HPDE6-E6E7 (cell line): ENCODE data around the gene ELFN1.
"Not testable (repeated sequence)": the region's sequence is repeated elsewhere in the genome, so short reads cannot be mapped to it uniquely, and the experiment has no call there.

Experiments
- DNase-seq: peaks from one replicate; pipeline ENCODE4 v3.0.0; 2011; ENCODE audit warnings: missing footprints; ENCODE audit errors: extremely low spot score

ELFN1 gene

DNA sequence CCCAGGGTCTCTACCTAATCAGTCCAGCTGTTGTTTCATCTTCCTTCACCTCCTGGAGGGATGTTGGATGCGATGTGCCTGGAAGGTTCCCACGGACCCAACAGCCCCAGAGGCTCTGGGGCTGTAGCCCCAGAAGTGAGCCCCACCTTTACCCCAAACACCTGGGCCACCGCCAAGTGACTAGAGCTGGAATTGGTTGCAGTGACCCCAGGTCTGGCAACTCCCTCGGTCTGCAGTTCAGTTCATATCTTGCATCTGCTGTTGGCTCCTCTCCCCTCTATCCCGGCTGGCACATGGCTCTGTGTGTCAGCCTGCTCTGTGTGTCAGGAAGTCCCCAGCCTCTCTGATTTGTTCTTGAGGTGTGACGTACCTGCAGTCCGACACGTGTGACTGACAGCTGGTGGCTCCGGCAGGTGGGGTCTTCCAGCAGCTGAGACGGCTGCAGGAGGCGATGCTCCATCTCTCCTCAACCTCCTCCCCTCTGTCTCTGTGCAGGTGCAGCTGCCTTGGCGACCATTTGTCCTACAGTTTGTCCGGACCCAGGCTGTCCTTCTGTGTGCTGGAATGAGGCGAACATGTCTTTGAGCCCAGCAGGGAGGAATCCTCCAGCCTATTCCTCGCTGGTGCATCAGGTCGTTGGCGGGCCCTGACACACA, 38.6 kb downstream of the ELFN1 start:
- DNase-seq, result no peak

DNA sequence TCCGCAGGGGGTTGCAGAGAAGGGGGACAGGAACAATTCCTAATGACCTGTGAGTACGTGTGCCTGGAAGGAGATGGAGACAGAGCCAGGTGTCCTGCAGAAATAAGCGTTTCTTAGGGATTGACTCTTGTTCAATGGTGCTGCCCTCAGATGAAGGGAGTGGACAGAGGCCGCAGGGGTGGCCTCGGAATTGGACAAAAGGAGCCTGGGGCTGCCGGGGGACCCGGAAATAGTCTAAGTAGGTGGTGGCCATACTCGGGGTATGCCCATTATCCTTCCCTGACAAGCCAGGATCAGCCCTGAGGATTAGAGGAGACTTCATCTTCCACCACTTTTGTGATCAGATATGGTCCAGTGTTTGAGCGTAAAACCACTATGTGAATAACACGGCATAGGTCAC, 39.2 kb downstream of the ELFN1 start:
- DNase-seq, result no peak

DNA sequence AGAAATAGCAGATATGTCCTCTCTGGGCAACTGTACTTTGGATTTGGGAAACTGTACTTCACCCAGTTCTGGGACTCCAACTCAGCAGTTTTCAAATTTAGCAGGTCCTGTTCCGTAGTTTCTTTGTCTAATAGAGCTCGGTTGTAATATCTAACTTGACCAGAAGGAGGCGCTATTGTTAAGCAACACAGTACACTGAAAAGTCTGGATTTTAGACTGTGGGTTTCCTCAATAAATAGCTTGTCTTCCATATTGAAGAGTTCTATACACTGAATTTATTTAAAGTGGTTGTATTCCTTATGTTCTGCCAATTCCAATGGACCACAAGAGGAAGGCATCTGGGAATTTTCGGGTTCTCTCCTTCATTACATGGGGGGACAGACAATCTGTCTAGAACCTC, 39.8 kb downstream of the ELFN1 start:
- no peak for DNase-seq

DNA sequence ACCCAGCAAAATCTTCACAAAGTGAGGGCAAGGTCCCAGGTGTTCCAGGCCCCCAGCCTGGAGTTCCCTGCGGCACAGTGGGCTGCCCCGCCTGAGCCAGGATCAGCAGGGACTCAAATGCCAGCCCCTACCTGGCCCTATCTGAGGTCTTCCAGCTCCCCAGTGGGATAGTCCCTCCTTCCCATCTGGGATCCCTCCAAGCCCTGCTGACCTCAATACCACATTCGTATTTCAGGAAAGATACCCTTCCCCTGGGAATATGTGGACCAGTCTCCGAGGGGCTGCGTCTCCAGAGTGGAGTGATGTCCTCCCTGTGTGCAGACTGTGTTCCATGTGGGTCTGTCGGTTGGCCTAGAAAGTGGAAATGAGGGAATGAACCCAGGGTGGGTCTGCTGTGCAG, 40.9 kb downstream of the ELFN1 start:
- no peak for DNase-seq

DNA sequence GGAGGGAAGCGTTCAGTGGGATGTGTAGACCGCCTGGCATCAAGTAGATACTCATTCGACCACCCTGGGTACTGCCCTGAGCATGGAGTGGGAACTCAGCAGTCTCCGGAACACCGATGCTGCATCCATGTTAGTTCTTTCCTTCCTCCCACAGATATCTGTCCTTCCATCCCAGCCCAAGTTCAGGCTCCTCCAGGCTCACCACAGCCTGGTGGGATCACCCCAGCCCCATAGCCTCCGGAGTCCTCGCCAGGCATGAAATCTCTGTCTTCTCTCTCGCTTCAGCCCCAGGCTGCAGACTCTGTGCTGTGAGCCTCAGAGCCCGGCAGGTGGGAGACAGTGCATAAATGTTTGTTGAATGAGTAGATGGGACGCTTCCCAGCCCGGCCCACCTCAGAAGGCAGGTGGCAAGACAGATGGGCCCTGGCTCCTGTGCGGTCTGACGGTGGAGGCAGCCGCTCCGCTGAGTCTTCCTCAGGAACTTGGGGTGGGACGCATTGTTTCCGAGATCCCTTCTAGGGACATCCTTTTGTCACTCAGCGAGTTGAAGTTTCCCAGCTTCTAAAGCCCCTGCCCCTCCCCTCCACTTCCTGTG, 42.9 kb downstream of the ELFN1 start:
- no peak for DNase-seq

DNA sequence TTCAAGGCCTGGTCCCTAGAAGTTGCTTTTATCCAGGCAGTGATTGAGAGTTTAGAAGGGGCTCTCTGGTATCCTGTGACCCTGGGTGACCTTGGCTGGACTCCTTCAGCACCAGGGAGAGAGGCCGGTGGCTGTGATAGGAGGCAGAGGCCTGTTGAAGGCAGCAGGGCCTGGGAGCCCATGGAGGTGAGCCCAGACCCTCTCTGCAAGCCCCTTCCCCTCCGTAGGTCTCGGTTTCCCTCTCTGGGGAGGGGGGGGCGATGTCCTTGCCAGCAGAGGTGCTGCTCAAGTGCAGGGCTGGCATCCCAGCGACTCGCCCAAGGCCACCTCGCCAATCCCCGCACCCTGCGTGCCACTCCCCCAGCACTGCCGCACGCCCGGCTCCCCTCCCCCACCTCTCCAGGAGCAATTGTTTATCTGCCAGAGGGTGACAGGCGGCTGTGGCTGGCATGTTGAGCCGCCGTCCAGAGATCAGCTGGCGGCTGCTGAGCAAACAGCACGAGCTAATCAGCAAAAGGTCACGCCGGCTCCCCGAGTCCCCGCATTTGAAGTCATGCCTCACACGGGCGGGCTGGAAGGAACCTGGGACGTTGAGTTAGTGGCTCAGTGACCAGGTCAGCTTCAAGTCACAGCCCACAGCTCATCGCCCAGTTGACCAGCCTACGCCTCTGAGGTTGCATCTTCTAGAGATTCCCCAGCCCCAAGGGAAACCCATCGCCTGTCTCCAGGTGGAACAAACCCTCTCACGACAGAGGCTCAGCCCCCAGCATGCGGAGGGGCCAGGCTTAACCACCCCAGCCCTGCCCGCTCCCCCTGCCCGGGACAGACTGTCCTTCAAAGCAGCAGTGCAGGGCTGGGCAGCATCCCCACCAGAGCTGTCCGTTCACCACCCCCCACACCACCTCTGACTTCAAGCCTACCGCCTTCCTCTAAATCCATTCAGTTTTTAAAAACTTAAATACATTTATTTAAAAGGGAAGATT, 43.7 kb downstream of the ELFN1 start:
- no peak for DNase-seq

DNA sequence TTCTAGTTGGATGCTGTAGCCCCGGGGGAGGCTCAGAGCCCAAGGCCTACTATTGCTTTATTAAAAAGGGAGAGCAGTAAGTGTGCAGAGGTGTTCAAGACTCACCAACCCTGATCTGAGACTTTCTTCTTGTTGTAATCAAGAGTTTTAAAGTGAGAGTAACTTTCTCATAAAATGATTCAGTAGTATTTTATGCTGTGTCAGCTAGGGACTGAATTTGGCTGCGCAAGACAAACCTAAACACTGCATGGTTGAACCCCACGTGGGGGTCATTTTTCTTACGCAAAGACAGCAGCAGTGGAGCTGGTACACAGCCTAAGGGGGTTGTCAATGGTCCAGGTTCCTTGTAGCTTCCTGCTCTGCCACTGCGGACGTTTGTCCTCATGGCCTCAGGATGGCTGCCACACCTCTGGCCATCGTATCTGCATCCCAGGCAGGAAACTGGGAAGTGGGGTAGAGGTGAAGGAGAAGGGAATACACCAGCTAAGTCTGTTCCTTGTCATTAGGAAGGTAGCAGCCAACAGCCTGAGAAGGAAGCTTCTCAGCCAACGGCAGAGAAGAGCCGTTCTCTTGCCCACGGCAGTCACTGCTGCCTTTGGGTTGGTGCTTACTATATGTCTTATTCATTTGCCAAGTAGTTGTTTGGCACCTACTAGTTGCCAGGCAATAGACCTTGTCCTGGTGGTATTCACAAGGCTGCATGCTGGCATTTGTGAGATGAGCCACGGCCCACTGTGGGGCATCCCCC, 44.7 kb downstream of the ELFN1 start:
- no peak for DNase-seq

DNA sequence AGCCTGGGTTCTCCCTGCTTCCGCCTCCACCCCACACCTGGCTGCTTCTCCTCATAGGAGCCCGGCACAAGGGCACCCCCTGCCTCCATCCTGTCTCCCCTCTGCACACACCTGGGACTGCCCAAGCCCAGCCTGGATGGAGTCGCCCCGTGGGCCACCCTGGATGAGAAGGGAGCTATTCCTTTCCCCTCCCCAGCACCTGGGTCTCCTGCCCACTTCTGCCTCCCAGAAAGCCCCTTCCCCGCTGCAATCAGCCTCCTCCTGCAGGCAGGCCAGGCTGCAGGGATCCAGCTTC, 45.2 kb downstream of the ELFN1 start:
- no peak for DNase-seq

DNA sequence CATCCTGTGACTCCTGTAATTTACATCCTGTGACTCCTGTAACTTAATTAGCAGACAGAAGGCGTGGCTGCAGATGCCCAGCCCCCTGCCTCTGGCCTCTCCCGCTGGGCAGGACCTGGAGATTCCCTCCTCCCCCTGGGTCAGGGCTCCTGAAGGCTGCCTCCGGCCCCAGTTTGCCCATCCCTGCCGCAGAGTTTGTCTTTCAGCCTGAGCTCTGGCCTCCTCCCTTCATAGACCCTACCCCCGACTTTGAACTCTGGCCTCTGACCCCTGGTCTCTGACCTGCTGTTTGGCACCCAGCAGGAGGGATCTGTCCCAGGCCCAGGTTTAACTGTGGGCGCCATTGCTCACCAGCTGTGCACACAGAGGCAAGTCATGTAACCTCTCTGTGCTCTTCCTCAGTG, 45.6 kb downstream of the ELFN1 start:
- DNase-seq, result no peak

DNA sequence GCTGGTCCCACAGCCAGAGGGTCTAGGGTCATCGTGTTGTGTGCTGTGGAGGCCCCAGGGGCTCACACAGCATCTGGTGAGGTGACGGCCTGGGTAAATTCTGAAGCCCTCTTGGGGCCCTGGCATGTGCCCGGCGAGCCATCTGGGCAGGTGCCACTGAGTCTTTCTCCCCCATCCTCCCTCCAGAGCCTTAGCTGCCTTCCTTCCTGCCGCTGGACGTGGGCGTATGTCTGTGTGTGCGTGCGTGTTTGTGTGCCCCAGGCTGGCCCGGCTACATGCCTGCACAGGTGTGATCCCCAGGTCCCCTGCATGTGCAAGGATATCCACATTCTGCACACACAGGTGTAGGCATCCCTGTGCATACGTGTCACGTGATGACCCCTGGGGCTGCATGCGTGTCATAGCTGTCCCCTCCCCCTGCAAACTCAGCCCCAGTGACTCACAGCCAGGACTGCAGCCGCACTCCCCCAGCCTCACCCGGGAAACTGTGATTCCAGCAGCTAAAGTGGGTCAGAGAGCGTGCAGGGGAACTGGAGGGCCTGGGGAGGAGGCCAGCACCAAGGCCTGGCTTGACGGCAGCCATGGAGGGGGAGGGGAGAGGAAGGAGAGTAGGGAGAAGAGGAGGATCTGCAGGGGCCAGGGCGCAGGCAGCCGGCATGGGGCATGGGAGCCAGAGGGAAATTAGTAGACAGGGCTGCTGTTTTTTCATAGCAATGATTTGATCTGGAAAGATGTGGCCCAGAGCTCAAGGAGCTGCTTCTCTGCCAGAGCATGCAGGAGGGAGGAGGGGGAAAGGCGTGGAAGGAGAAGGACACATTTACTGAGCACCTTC, 46.4 kb downstream of the ELFN1 start:
- peak; percentile 21 for DNase-seq

DNA sequence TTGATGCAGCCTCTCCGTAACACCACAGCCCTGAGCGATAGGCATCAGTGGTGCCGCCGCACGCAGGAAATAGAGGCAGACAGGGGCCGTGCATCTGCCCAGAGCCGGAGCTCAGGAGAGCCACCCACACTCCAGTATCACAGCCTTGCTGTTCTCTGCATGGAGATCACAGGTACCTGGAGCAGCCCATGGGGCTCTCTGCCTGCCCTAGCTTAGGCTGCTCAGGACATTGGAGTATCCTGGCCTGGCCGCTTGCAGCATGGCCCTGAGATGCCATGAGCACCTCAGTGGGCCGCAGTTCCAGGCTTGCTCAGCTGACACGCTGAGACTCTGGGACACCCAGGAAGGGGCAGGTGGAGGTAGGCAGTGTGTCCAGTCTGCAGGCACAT, 47.0 kb downstream of the ELFN1 start:
- no peak for DNase-seq

DNA sequence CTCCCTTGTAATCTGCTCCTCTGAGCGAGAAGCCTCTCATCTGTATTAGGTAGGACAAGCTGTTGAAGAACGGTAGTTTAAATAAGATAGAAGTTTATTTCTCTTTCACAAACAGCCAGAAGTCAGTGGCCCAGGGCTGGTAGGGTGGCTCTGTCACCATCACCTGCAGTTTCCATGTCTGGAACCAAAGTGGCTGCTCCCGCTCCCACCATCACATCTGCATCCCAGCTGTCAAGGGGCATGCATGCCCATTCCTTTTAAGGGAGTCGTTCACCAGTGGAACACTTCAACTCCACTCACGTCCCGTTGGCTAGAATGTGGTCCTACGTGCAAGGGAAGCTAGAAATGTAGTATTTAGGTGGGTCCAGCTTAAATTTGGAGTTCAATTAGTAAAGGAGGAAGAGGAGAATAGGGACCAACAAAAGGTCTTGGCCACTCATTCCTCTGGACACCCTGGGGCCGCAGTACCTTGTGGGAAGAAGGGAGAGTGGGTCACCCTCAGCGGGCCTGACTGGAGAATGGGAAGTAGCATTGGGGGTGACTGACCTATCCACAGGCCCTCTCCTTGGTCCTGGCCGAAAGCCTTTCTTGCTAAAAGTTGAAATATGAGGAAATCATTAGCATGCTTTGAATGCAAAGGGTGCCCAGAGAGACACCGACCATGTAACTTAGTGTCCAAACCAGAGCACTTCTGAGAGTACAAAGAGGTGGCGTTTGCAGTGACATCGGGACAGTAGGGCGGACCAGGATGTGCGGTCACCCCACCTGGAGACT, 48.0 kb downstream of the ELFN1 start:
- DNase-seq, result no peak

DNA sequence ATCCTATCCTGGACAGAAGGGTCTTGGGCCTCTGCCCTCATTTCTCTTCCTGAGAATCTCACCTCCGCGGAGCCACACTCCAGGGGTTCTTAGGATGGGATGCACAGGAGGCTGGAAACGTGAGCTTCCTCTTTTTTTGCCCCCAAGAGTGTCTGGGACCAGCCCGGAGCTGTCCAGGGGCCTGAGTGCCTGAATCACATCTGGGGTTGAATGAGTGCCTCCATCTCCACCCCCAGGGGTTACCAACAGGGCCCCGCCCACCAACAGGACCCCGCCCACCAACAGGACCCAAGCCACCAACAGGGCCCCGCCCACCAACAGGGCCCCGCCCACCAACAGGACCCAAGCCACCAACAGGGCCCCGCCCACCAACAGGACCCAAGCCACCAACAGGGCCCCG, 48.8 kb downstream of the ELFN1 start:
- not testable (repeated sequence) for DNase-seq

DNA sequence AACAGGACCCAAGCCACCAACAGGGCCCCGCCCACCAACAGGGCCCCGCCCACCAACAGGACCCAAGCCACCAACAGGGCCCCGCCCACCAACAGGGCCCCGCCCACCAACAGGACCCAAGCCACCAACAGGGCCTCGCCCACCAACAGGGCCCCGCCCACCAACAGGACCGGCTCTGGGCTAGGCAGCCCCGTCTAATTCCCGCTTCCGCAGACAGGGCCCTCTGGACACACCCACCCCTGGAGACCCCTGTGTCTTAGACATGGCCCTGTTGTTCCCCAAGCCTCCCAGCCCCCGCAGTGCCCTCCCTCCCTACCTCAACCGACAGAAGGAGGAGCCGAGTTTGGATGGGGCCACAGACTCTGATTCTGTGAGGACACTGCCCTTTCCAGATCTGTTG, 49.2 kb downstream of the ELFN1 start:
- DNase-seq, result not testable (repeated sequence)

DNA sequence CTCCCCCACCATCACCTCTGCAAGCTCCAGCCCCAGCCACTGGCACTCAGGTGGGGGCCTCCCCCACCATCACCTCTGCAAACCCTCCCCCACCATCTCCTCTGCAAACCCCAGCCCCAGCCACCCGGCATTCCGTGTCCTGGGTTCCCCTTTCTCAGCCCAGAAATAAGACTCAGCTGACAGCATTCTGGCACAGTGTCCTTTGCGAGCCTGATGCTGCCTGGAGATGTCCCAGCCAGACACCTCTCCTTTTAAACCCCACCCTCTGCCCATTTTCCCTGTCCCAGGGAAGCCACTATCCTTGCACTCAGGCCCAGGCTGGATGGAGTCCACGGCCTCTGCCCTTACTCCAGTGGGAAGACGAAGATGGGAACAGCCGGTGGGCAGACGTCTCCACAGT, 49.8 kb downstream of the ELFN1 start:
- no peak for DNase-seq

DNA sequence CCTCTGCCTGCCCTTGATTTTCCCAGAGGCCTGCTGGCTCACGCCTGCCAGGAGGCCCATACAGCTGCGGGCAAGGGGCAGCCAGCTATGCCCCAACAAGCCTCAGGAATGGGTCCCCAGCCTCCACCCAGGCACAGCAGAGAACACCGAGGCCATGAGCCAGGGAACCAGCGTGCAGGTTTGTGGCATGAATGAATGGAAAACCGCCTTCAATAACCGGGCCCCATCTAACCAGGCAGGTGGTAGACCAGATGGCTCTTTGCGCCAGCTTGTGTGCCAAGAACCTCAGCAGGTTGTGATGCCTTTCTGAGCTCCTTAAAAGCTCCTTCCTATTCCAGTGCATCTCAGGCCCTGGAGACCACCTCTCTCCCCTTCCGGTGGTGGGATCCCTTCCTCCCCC, 50.2 kb downstream of the ELFN1 start:
- no peak for DNase-seq

DNA sequence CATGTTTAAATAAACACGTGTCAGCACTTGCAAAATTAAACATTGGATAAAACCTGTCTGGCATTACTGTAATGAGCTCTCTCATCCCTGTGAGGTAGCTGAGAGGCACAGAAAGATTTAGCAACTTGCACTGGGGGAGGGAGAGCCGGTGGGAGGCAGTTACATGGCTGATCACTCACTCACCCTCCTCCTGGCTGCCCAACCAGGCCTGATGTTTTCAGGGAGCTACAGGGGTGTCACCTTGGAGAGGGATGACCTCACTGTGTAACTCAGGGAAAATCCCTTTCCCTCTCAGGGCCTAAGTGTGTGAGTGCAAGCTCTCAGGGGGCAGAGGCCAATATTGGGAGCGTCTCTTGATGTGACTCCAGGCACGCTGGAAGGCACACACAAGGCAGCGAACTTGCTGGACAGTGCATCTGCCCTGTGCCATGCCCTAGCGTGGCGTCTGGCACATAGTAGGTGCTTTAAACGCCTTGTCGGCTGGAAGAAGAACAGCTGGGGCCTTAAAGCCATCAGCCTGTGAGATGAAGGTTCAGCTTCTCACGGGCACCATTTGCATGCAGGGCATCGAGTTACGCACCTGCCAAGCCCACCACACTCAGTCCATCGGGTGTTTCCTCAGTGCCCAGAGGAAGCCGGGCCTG, 51.1 kb downstream of the ELFN1 start:
- DNase-seq, result no peak

DNA sequence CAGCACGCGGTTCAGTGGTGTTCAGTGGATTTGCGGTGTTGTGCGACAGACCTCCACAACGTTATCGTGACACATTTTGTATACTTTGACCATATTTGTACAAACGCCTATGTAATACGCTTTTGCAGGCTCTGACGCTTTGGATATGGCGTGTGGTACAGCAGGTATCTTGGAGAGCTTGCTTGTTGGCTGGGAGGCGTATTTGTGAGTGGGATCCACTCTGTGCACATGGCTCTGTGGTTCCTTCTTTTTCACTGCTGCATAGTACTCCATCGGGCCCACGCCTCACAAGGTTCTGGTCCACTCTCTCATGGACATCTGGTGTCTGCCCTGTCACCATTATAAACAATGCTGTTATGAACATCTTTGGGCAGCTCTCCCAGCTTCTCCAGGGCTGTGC, 53.2 kb downstream of the ELFN1 start:
- no peak for DNase-seq

DNA sequence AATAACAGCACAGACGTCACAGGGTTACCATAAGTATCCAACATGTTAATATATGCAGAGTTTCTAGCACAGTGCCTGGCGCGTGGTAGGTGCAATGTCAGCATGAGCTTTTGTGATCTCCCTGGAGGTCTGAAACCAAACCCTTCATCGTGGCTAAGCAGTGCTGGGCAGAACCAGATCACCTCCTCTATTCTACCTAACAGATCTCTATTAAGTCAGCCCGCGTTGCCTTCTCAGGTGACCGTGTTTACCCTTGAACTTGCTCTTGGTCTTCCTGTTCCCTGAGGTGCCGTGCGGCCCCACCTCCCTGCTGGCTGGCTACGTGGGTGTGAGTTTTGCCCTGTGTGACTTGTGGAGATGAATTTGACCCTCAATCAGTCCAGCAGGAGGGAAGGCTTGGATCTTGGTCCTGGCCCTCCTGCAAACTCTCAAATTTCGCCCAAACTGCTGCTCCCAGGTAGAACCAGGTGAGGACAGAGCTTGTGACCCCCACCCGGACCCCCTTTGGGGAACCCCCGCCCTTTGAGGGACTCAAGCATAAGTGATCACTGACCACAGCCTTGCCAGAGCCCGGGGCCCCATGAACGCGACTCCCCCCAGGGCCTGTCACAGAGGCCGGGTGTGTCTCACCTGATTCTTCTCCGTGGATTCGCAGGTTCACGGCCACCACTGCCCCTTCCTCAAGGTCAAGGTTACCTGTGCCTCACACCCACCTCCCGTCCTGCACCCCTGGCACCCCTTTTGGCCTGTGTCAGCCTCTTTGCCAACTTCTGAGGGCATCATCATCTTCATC, 54.2 kb downstream of the ELFN1 start:
- no peak for DNase-seq
